OCI-LY7 (cell line): Measurements from ENCODE around the gene KLK15. TPM values are rescaled to one million over a fixed set of nuclear protein-coding genes. Genes with fewer than 3 reads are reported as not detected.

Experiments used
- BruUV-seq: library from RNA; stranded (reverse); fragments of 400-500 nt; replicated peaks from 2 replicates; lab custom pipeline; 2021; lab: Mats Ljungman, UMichigan
- CTCF ChIA-PET: fragments of 300-600 bp; sonication (Branson Sonifier 250); formaldehyde crosslinking; loops from one replicate; lab custom pipeline; 2022; ENCODE audit warnings: antibody characterized with exemption; ENCODE audit not compliant: unreplicated experiment; lab: Charles Lee
- POLR2A ChIA-PET: fragments of 300-600 bp; sonication (Branson Sonifier 250); formaldehyde crosslinking; loops from one replicate; lab custom pipeline; 2022; ENCODE audit warnings: antibody characterized with exemption; lab: Charles Lee
- DNase-seq: peaks from one replicate; pipeline ENCODE4 v3.0.0-alpha.2; 2015; ENCODE audit warnings: low spot score
- H2AFZ ChIP-seq: fragments of 200-600 bp; sonication (generic), shearing (Covaris generic); 2 replicates; pipeline ENCODE4 v1.6.1; 2014; ENCODE audit warnings: mild to moderate bottlenecking, antibody characterized with exemption, low read length, moderate library complexity
- H3K27ac ChIP-seq: fragments of 200-600 bp; sonication (generic); 2 replicates; pipeline ENCODE4 v1.5.1; 2014; ENCODE audit warnings: mixed run types, low read depth, mild to moderate bottlenecking, moderate library complexity, low read length, inconsistent platforms; ENCODE audit not compliant: poor library complexity, severe bottlenecking
- H3K36me3 ChIP-seq: fragments of 200-600 bp; sonication (generic); 2 replicates; pipeline ENCODE4 v1.6.1; 2014; ENCODE audit warnings: mild to moderate bottlenecking, antibody characterized with exemption, low read length, moderate library complexity, mixed read lengths; ENCODE audit not compliant: insufficient read depth
- H3K4me1 ChIP-seq: fragments of 200-600 bp; sonication (generic); 2 replicates; pipeline ENCODE4 v1.5.1; 2014; ENCODE audit warnings: mild to moderate bottlenecking, low read length; ENCODE audit not compliant: insufficient read depth, poor library complexity, severe bottlenecking
- H3K4me2 ChIP-seq: fragments of 200-600 bp; sonication (generic); 2 replicates; pipeline ENCODE4 v1.6.1; 2014; ENCODE audit warnings: mild to moderate bottlenecking, low read length
- H3K4me3 ChIP-seq: fragments of 200-600 bp; sonication (generic); 2 replicates; pipeline ENCODE4 v1.5.1; 2014; ENCODE audit warnings: mild to moderate bottlenecking, low read depth, low read length; ENCODE audit not compliant: poor library complexity, severe bottlenecking
- H3K79me2 ChIP-seq: fragments of 200-600 bp; sonication (generic); 2 replicates; pipeline ENCODE4 v1.6.1; 2016; ENCODE audit warnings: low read depth, mild to moderate bottlenecking, low read length, moderate library complexity, mixed read lengths; ENCODE audit not compliant: insufficient read depth
- H3K9me2 ChIP-seq: fragments of 200-600 bp; sonication (generic); 2 replicates; pipeline ENCODE4 v1.6.1; 2016; ENCODE audit warnings: mild to moderate bottlenecking, low read length, mixed read lengths; ENCODE audit not compliant: insufficient read depth
- H3K9me3 ChIP-seq: fragments of 200-600 bp; sonication (generic); 2 replicates; pipeline ENCODE4 v1.6.1; 2014; ENCODE audit warnings: mild to moderate bottlenecking, mixed run types, low read length, mixed read lengths
- H4K20me1 ChIP-seq: fragments of 200-600 bp; sonication (generic); 2 replicates; pipeline ENCODE4 v1.6.1; 2014; ENCODE audit warnings: mild to moderate bottlenecking, antibody characterized with exemption, low read length, moderate library complexity, mixed read lengths; ENCODE audit not compliant: insufficient read depth
- CTCF ChIP-seq: fragments of 200-600 bp; sonication (generic); conservative IDR thresholded peaks from 2 replicates; pipeline ENCODE4 v1.5.1; 2014; ENCODE audit warnings: mild to moderate bottlenecking, antibody characterized with exemption, low read length, moderate library complexity, mixed read lengths
- EZH2phosphoT487 ChIP-seq: fragments of 200-600 bp; sonication (generic); IDR thresholded peaks from 2 replicates; pipeline ENCODE4 v1.6.1; 2018; ENCODE audit warnings: low read depth, borderline replicate concordance, mild to moderate bottlenecking, mixed run types, antibody characterized with exemption, low read length, moderate library complexity, mixed read lengths
- intact Hi-C: fragments of 100-400 bp; cut with micrococcal nuclease; formaldehyde crosslinking; loops from one replicate; pipeline ENCODE4 v1.10.0; 2022; ENCODE audit not compliant: unreplicated experiment
- total RNA-seq, 2 experiments: library from RNA; depleted of rRNA in 1 of 2; stranded (reverse); fragments of >200 nt in 1 of 2; shearing (Covaris generic) in 1 of 2; gene quantifications; 2 replicates each; pipeline ENCODE4 v1.2.3, GENCODE V29; 2014 to 2022

The KLK15 gene
- total RNA-seq, 2 experiments from 2014 or later: not detected

GRCh38 chr19:50821248-50821612 lies 12.1 kb downstream of the KLK15 start:
- ChIA-PET CTCF (no interaction called here), POLR2A (no interaction called here)
- Histone ChIP-seq H3K4me3 (no peak overlapping the region), H4K20me1 (no peaks in the 10 kb centered on the region), H3K4me2 (peak overlapping the region; percentile 44), H2AFZ (no peak overlapping the region), H3K27ac (no peak overlapping the region), H3K9me3 (no peaks in the 10 kb centered on the region), H3K79me2 (no peaks in the 10 kb centered on the region), H3K9me2 (no peaks in the 10 kb centered on the region), H3K4me1 (peaks cover 30% of the 10 kb centered on the region), H3K36me3 (no peaks in the 10 kb centered on the region)
- no TSS peak for BruUV-seq
- intact Hi-C loops: no loop called here
- DNase-seq: no peak
- TF ChIP-seq CTCF: no peak
- no peak for TF ChIP-seq EZH2phosphoT487

GRCh38 chr19:50820549-50821247 lies 12.7 kb downstream of the KLK15 start:
- DNase-seq: peak; percentile 41
- peaks cover 30% of the 10 kb centered on the region for H3K4me1 ChIP-seq
- no peaks in the 10 kb centered on the region for H3K36me3 ChIP-seq
- H3K4me2 ChIP-seq: peak overlapping the region; percentile 44
- H3K9me3 ChIP-seq: no peaks in the 10 kb centered on the region
- H3K4me3 ChIP-seq: no peak overlapping the region
- H3K27ac ChIP-seq: no peak overlapping the region
- no TSS peak for BruUV-seq
- TF ChIP-seq EZH2phosphoT487: no peak
- no peak for TF ChIP-seq CTCF
- POLR2A ChIA-PET: no interaction called here
- H3K9me2 ChIP-seq: no peaks in the 10 kb centered on the region
- CTCF ChIA-PET: interaction anchor here (1.0 kb wide), 1 partner anchor 97 kb away, joined by 3 read pairs; the partner anchor contains the start of gene CLEC11A
- intact Hi-C loops: no loop called here
- H3K79me2 ChIP-seq: no peaks in the 10 kb centered on the region
- H2AFZ ChIP-seq: no peak overlapping the region
- no peaks in the 10 kb centered on the region for H4K20me1 ChIP-seq

- Histone ChIP-seq H3K9me2 (no peaks in the 10 kb centered on the region), H3K4me1 (peaks cover 30% of the 10 kb centered on the region), H4K20me1 (no peaks in the 10 kb centered on the region), H3K36me3 (no peaks in the 10 kb centered on the region), H3K79me2 (no peaks in the 10 kb centered on the region), H3K4me3 (no peak overlapping the region), H2AFZ (no peak overlapping the region), H3K4me2 (peak overlapping the region; percentile 37; the same call in 1 of the 2 replicates), H3K27ac (no peak overlapping the region), H3K9me3 (no peaks in the 10 kb centered on the region)
- no TSS peak for BruUV-seq
- TF ChIP-seq EZH2phosphoT487: no peak
- TF ChIP-seq CTCF: no peak
- ChIA-PET CTCF (interaction anchor here (1.0 kb wide), 1 partner anchor 97 kb away, joined by 3 read pairs; the partner anchor contains the start of gene CLEC11A), POLR2A (no interaction called here)
- intact Hi-C loops: no loop called here
- DNase-seq: peak; percentile 22
Measured at GRCh38 chr19:50820086-50820485, 13.3 kb downstream of the KLK15 start.
